Vagina (tissue), 2 donors: ENCODE data around the gene CAMK4.

Source experiments
- CTCF ChIP-seq, 3 experiments: fragments of 450-650 bp in 2 of 3; fragments of 200-600 bp in 1 of 3; sonication (generic) in 1 of 3; IDR thresholded peaks; one replicate each; pipeline ENCODE4 v1.5.1; 2017 to 2019; ENCODE audit warnings: antibody characterized with exemption in 3 of 3, mild to moderate bottlenecking in 2 of 3, moderate library complexity in 2 of 3
- POLR2A ChIP-seq, 2 donors: fragments of 450-650 bp; IDR thresholded peaks; one replicate each; pipeline ENCODE4 v1.6.1; 2017; ENCODE audit warnings: antibody characterized with exemption in 2 of 2, mild to moderate bottlenecking in 2 of 2, moderate library complexity in 2 of 2

- TF ChIP-seq CTCF (IDR thresholded peaks at IDR 0.05) = no peak
- no peak for TF ChIP-seq POLR2A (IDR thresholded peaks at IDR 0.05)
Measured at GRCh38 chr5:111229221-111229835, 5.1 kb downstream of the CAMK4 start.
